ENCODE measurements around the gene MESP2.

MESP2 gene

GRCh38 chr15:89746386-89746780 lies 29.7 kb upstream of the MESP2 start:
- TF ChIP-seq EZH2phosphoT487 (IDR thresholded peaks at IDR 0.05; ENCODE audit: borderline replicate concordance, low read length) (no peak), CTCF (IDR thresholded peaks at IDR 0.05; ENCODE audit: low read depth, low read length, poor library complexity, severe bottlenecking) (no peak)
- Histone ChIP-seq H3K27me3 (ENCODE audit: control insufficient read depth, low read length) (peaks cover 10% of the 10 kb centered on the region; the same call in 1 of the 2 replicates), H3K9me2 (replicated peaks; ENCODE audit: control insufficient read depth, low read length) (no peaks in the 10 kb centered on the region), H4K20me1 (ENCODE audit: control insufficient read depth, insufficient read depth, low read depth, low read length) (no peaks in the 10 kb centered on the region), H3K4me2 (ENCODE audit: low read length) (no peak overlapping the region), H3K36me3 (ENCODE audit: control insufficient read depth, low read length) (no peaks in the 10 kb centered on the region), H3F3A (ENCODE audit: control insufficient read depth, insufficient read depth) (no peaks in the 10 kb centered on the region), H3K79me2 (ENCODE audit: control insufficient read depth, low read length) (no peaks in the 10 kb centered on the region), H3K9me3 (ENCODE audit: control insufficient read depth, insufficient read depth, low read length) (no peaks in the 10 kb centered on the region), H3K4me3 (ENCODE audit: low read length) (no peak overlapping the region), H3K27ac (ENCODE audit: low read depth, low read length) (no peak overlapping the region), H3K4me1 (ENCODE audit: control insufficient read depth, low read length) (peaks cover 11% of the 10 kb centered on the region)

- Histone ChIP-seq H3K36me3 (ENCODE audit: control insufficient read depth, low read length) (no peaks in the 10 kb centered on the region), H3K9me3 (ENCODE audit: control insufficient read depth, insufficient read depth, low read length) (no peaks in the 10 kb centered on the region), H3K4me3 (ENCODE audit: low read length) (no peak overlapping the region), H3K4me2 (ENCODE audit: low read length) (no peak overlapping the region), H3K9me2 (replicated peaks; ENCODE audit: control insufficient read depth, low read length) (no peaks in the 10 kb centered on the region), H3K27ac (ENCODE audit: low read depth, low read length) (no peak overlapping the region), H3F3A (ENCODE audit: control insufficient read depth, insufficient read depth) (no peaks in the 10 kb centered on the region), H3K4me1 (ENCODE audit: control insufficient read depth, low read length) (peaks cover 13% of the 10 kb centered on the region), H4K20me1 (ENCODE audit: control insufficient read depth, insufficient read depth, low read depth, low read length) (no peaks in the 10 kb centered on the region), H3K27me3 (ENCODE audit: control insufficient read depth, low read length) (peaks cover 15% of the 10 kb centered on the region; the same call in 1 of the 2 replicates), H3K79me2 (ENCODE audit: control insufficient read depth, low read length) (no peaks in the 10 kb centered on the region)
- TF ChIP-seq EZH2phosphoT487 (IDR thresholded peaks at IDR 0.05; ENCODE audit: borderline replicate concordance, low read length) (no peak), CTCF (IDR thresholded peaks at IDR 0.05; ENCODE audit: low read depth, low read length, poor library complexity, severe bottlenecking) (no peak)
Observed at GRCh38 chr15:89747708-89748682, 28.1 kb upstream of the MESP2 start.

- no peaks in the 10 kb centered on the region for H3K79me2 ChIP-seq (ENCODE audit: control insufficient read depth, low read length)
- H3K9me2 ChIP-seq (replicated peaks; ENCODE audit: control insufficient read depth, low read length) = no peaks in the 10 kb centered on the region
- no peaks in the 10 kb centered on the region for H3F3A ChIP-seq (ENCODE audit: control insufficient read depth, insufficient read depth)
- H3K4me3 ChIP-seq (ENCODE audit: low read length) = no peak overlapping the region
- H3K9me3 ChIP-seq (ENCODE audit: control insufficient read depth, insufficient read depth, low read length) = no peaks in the 10 kb centered on the region
- no peak overlapping the region for H3K27ac ChIP-seq (ENCODE audit: low read depth, low read length)
- TF ChIP-seq EZH2phosphoT487 (IDR thresholded peaks at IDR 0.05; ENCODE audit: borderline replicate concordance, low read length) (no peak), CTCF (IDR thresholded peaks at IDR 0.05; ENCODE audit: low read depth, low read length, poor library complexity, severe bottlenecking) (no peak)
- H3K36me3 ChIP-seq (ENCODE audit: control insufficient read depth, low read length) = no peaks in the 10 kb centered on the region
- peaks cover 15% of the 10 kb centered on the region; the same call in 1 of the 2 replicates for H3K27me3 ChIP-seq (ENCODE audit: control insufficient read depth, low read length)
- peaks cover 13% of the 10 kb centered on the region for H3K4me1 ChIP-seq (ENCODE audit: control insufficient read depth, low read length)
- no peak overlapping the region for H3K4me2 ChIP-seq (ENCODE audit: low read length)
- no peaks in the 10 kb centered on the region for H4K20me1 ChIP-seq (ENCODE audit: control insufficient read depth, insufficient read depth, low read depth, low read length)
Observed at GRCh38 chr15:89749054-89749453, 27.1 kb upstream of the MESP2 start.

Data from DOHH2 (cell line).